Heart right ventricle (tissue), 16 donors: Measurements from ENCODE around the gene ZMYND10. TPM values are rescaled to one million over a fixed set of nuclear protein-coding genes. Genes with fewer than 3 reads are reported as not detected.
A peak's percentile ranks its signal among the peaks of the same experiment; 100 is the strongest.

ENCODE experiments used
- ATAC-seq, 8 donors: fragments of 200-7000 bp; cut with Tn5 transposase; one replicate each; pipeline ENCODE4 v1.9.1; 2020; ENCODE audit warnings: mild to moderate bottlenecking in 8 of 8, moderate library complexity in 8 of 8, moderate number of reproducible peaks in 1 of 8
- DNase-seq, 2 donors: peaks; one replicate each; pipeline ENCODE4 v3.0.0-alpha.2; 2020
- H3K27ac ChIP-seq, 10 donors: fragments of 200-600 bp; sonication (generic) in 2 of 10; one replicate each; pipeline versions ENCODE4 v1.5.0 to v1.8.0; 2020 to 2022; ENCODE audit warnings: mild to moderate bottlenecking in 3 of 10
- H3K27me3 ChIP-seq, 7 donors: fragments of 200-600 bp; one replicate each; pipeline ENCODE4 v1.8.0; 2021 to 2022; ENCODE audit warnings: mild to moderate bottlenecking in 2 of 7
- H3K36me3 ChIP-seq, 9 donors: fragments of 200-600 bp; sonication (generic) in 1 of 9; one replicate each; pipeline versions ENCODE4 v1.5.0 to v1.8.0; 2020 to 2022; ENCODE audit warnings: mild to moderate bottlenecking in 2 of 9
- H3K4me1 ChIP-seq, 9 donors: fragments of 200-600 bp; sonication (generic) in 1 of 9; one replicate each; pipeline versions ENCODE4 v1.5.0 to v1.8.0; 2020 to 2022; ENCODE audit warnings: mild to moderate bottlenecking in 4 of 9
- H3K4me3 ChIP-seq, 10 donors: fragments of 200-600 bp; sonication (generic) in 2 of 10; one replicate each; pipeline versions ENCODE4 v1.5.0 to v1.8.0; 2020 to 2022; ENCODE audit warnings: mild to moderate bottlenecking in 7 of 10, moderate library complexity in 2 of 10
- H3K9me3 ChIP-seq, 11 donors: fragments of 200-600 bp in 10 of 11; sonication (generic) in 2 of 11; one replicate each; pipeline versions ENCODE4 v1.5.0 to v1.8.0; 2013 to 2022; ENCODE audit warnings: mild to moderate bottlenecking in 2 of 11, control low read depth in 1 of 11, moderate library complexity in 1 of 11
- CTCF ChIP-seq, 9 donors: fragments of 200-600 bp; sonication (generic) in 2 of 9; IDR thresholded peaks; one replicate each; pipeline versions ENCODE4 v1.5.0 to v1.8.0; 2021 to 2022; ENCODE audit warnings: antibody characterized with exemption in 9 of 9, mild to moderate bottlenecking in 5 of 9, moderate library complexity in 1 of 9
- WGBS, 2 donors: extraction: QIAGEN DNeasy Blood & Tissue Kit; methylation state at CpG; one replicate each; pipeline ENCODE4 v1.1.7; 2013; ENCODE audit warnings: inconsistent platforms in 1 of 2; 5-methylcytosine and 5-hydroxymethylcytosine counted together
- intact Hi-C, 10 donors: fragments of 100-400 bp; cut with DNase I; formaldehyde crosslinking; loops; one replicate each; pipeline versions ENCODE4 v1.11.1 to v1.14.2; 2022
- polyA plus RNA-seq, 2 donors: library from polyadenylated mRNA; stranded (reverse); fragments of 200-250 nt; gene quantifications; one replicate each; pipeline ENCODE4 v1.2.3, GENCODE V29; 2013
- total RNA-seq, 10 donors: library from RNA; stranded (reverse); fragmentation: NEBNext Ultra II Directional in 3 of 10; extraction: Animal tissue kit (Norgen Biotek cat#: 25700) in 3 of 10; gene quantifications; one replicate each; pipeline versions ENCODE4 v1.2.1 to v1.2.4, GENCODE V29; 2021 to 2023
- donor health status: Arrhythmogenic right ventricular cardiomyopathy.
- donor health status: ischemic (EF 13 %, LVEDD 7.1; RV severe dilation, severe dysfunction).
- donor health status: healthy with polysubstance abuse.
- donor health status: DM: no; HTN: yes; CAD: no.
- donor health status: DM: no; HTN: no; CAD: no.
- donor health status: ischemic (EF 25% LVEDD 6.9; RV normal size, moderate dysfunction).
- donor health status: ischemic (EF 25% LVEDD 5.7; RV mildly dilated, moderate dysfunction).
- donor health status: healthy.
- donor health status: DM: yes; HTN: yes; CAD: no.
- donor health status: Ischemic cardiomyopathy.
- donor health status: ischemic (EF 35%, LVEDD 5.7; RV mildly dilated, moderate dysfunction).
- donor health status: nonischemic (EF 11% LVEDD 7.7; RV severe dilation, severe dysfunction).
- donor health status: DM: yes; HTN: yes; CAD: no.
- donor health status: PGD.
- donor health status: ischemic (EF 29% LVEDD 5.4; RV normal size, mild dysfunction).
- donor health status: nonischemic (EF 23%, LVEDD 6.1; RV moderate dilation, normal function).

ZMYND10 gene
- total and polyA plus RNA-seq, 12 donors = 0.15 to 0.88 (median 0.22) TPM; not detected in 7

- DNase-seq = no peak
- Histone ChIP-seq H3K9me3 (no peaks in the 10 kb centered on the region), H3K27ac (peak overlapping the region in 3 of 10 donors; percentile 55 to 95 (median 94)), H3K27me3 (no peaks in the 10 kb centered on the region), H3K4me3 (peak overlapping the region in 6 of 10 donors; percentile 81 to 98 (median 90)), H3K4me1 (peaks cover 28 to 54% (median 43%) of the 10 kb centered on the region in 9 donors), H3K36me3 (peaks cover 0 to 37% (median 6%) of the 10 kb centered on the region in 9 donors)
- intact Hi-C loops = loop anchor here in 2 of 10 donors (1.0 to 5.0 kb wide), 2 partner anchors 31 to 253 kb away; partner anchors contain the start of gene CISH (in 1 of the 2)
- peak in 1 of 8 donors; percentile 4 for ATAC-seq
- WGBS, 2 donors = 21 to 24% methylated on average over 8 of the region's 8 CpGs
- TF ChIP-seq CTCF (IDR thresholded peaks at IDR 0.05) = no peak
Measured at GRCh38 chr3:50359760-50360110, 14.2 kb upstream of the ZMYND10 start.

GRCh38 chr3:50358911-50359759 is 13.6 kb upstream of the ZMYND10 start, which contains the start of gene TMEM115:
TMEM115 (minus strand) TSS chr3:50359521; CDS start chr3:50359063, 458 bp downstream.
- DNase-seq (peak; percentile 93 to 99), ATAC-seq (peak; percentile 96 to 99 (median 97))
- Histone ChIP-seq H3K4me1 (peaks cover 28 to 49% (median 42%) of the 10 kb centered on the region in 9 donors), H3K36me3 (peaks cover 0 to 43% (median 11%) of the 10 kb centered on the region in 9 donors), H3K27me3 (no peaks in the 10 kb centered on the region), H3K27ac (peak within 1 kb of the TSS; percentile 88 to 98 (median 94)), H3K4me3 (peak within 1 kb of the TSS; percentile 76 to 100 (median 91)), H3K9me3 (no peaks in the 10 kb centered on the region)
- 0% methylated on average over 64 of the region's 64 CpGs for WGBS, 2 donors
- intact Hi-C loops = loop anchor here in 2 of 10 donors (1.0 to 5.0 kb wide), 2 partner anchors 31 to 253 kb away; partner anchors contain the start of gene CISH (in 1 of the 2)
- TF ChIP-seq CTCF (IDR thresholded peaks at IDR 0.05) = no peak

GRCh38 chr3:50358355-50358910 is 12.9 kb upstream of the ZMYND10 start:
- ATAC-seq (peak in 1 of 8 donors; percentile 0), DNase-seq (no peak)
- no peak for TF ChIP-seq CTCF (IDR thresholded peaks at IDR 0.05)
- intact Hi-C loops = loop anchor here in 1 of 10 donors (5.0 kb wide), 1 partner anchor 254 kb away; the partner anchor contains the start of gene CISH
- peaks cover 28 to 50% (median 42%) of the 10 kb centered on the region in 9 donors for H3K4me1 ChIP-seq
- peaks cover 0 to 50% (median 18%) of the 10 kb centered on the region in 9 donors for H3K36me3 ChIP-seq
- H3K4me3 ChIP-seq = peak overlapping the region; percentile 76 to 100 (median 91)
- no peaks in the 10 kb centered on the region for H3K9me3 ChIP-seq
- no peaks in the 10 kb centered on the region for H3K27me3 ChIP-seq
- 42 to 54% methylated on average over 24 of the region's 24 CpGs for whole genome bisulfite sequencing, 2 donors
- peak overlapping the region; percentile 88 to 98 (median 94) for H3K27ac ChIP-seq

GRCh38 chr3:50357481-50357880 is 11.9 kb upstream of the ZMYND10 start:
- peaks cover 28 to 55% (median 42%) of the 10 kb centered on the region in 9 donors for H3K4me1 ChIP-seq
- H3K27me3 ChIP-seq = no peaks in the 10 kb centered on the region
- peak overlapping the region in 7 of 10 donors; percentile 31 to 98 (median 96) for H3K27ac ChIP-seq
- H3K9me3 ChIP-seq = no peaks in the 10 kb centered on the region
- peak overlapping the region; percentile 76 to 100 (median 91) for H3K4me3 ChIP-seq
- no peak for TF ChIP-seq CTCF (IDR thresholded peaks at IDR 0.05)
- intact Hi-C loops = loop anchor here in 1 of 10 donors (5.0 kb wide), 1 partner anchor 255 kb away; the partner anchor contains the start of gene CISH
- WGBS, 2 donors = 45 to 58% methylated on average over 1 of the region's 1 CpG
- H3K36me3 ChIP-seq = peaks cover 0 to 58% (median 23%) of the 10 kb centered on the region in 9 donors
- DNase-seq (no peak), ATAC-seq (no peak)
